NCI-H2107 treated with DMSO at 0.1 percent for 48 hours (cell line): ENCODE measurements around the gene ITFG1.
"Not testable (repeated sequence)": the region's sequence is repeated elsewhere in the genome, so short reads cannot be mapped to it uniquely, and the experiment has no call there.

Experiments
- DNase-seq: peaks from one replicate; lab custom pipeline; 2025; ENCODE audit not compliant: unreplicated experiment; lab: John Stamatoyannopoulos, UW

Gene ITFG1

GRCh38 chr16:47473792-47474191 is 12.9 kb upstream of the ITFG1 start:
- DNase-seq, result no peak

GRCh38 chr16:47473004-47473403 is 12.1 kb upstream of the ITFG1 start:
- DNase-seq, result not testable (repeated sequence)

- no peak for DNase-seq
Measured at GRCh38 chr16:47470810-47471209, 9.9 kb upstream of the ITFG1 start.

- DNase-seq, result no peak
Measured at GRCh38 chr16:47470211-47470610, 9.3 kb upstream of the ITFG1 start.

GRCh38 chr16:47469227-47469626 is 8.4 kb upstream of the ITFG1 start:
- no peak for DNase-seq

GRCh38 chr16:47468070-47468689 is 7.3 kb upstream of the ITFG1 start:
- not testable (repeated sequence) for DNase-seq

GRCh38 chr16:47467501-47467900 is 6.6 kb upstream of the ITFG1 start:
- no peak for DNase-seq

GRCh38 chr16:47465919-47466630 is 5.2 kb upstream of the ITFG1 start:
- DNase-seq, result no peak

- DNase-seq, result no peak
Measured at GRCh38 chr16:47463771-47464624, 3.1 kb upstream of the ITFG1 start.

GRCh38 chr16:47461598-47462266 is 869 bp upstream of the ITFG1 start:
- peak; percentile 19 for DNase-seq

GRCh38 chr16:47460359-47460710 is 528 bp downstream of the ITFG1 start:
- no peak for DNase-seq

- no peak for DNase-seq
Measured at GRCh38 chr16:47459603-47460002, 1.3 kb downstream of the ITFG1 start.

GRCh38 chr16:47458331-47458730 is 2.5 kb downstream of the ITFG1 start:
- DNase-seq, result no peak

- no peak for DNase-seq
Measured at GRCh38 chr16:47449788-47450187, 11.1 kb downstream of the ITFG1 start.

- DNase-seq, result no peak
Measured at GRCh38 chr16:47448830-47449575, 11.9 kb downstream of the ITFG1 start.

- DNase-seq, result no peak
Measured at GRCh38 chr16:47446431-47446830, 14.4 kb downstream of the ITFG1 start.

GRCh38 chr16:47442884-47443283 is 18.0 kb downstream of the ITFG1 start:
- DNase-seq, result not testable (repeated sequence)

GRCh38 chr16:47440066-47440465 is 20.8 kb downstream of the ITFG1 start:
- DNase-seq, result not testable (repeated sequence)

GRCh38 chr16:47434274-47434673 is 26.6 kb downstream of the ITFG1 start:
- not testable (repeated sequence) for DNase-seq

GRCh38 chr16:47431960-47432359 is 28.9 kb downstream of the ITFG1 start:
- no peak for DNase-seq

- DNase-seq, result no peak
Measured at GRCh38 chr16:47426806-47427205, 34.1 kb downstream of the ITFG1 start.
